ENCODE results near the gene CKAP4. TPM values are rescaled to one million over a fixed set of nuclear protein-coding genes. Genes with fewer than 3 reads are reported as not detected.

CKAP4 gene, protein sequence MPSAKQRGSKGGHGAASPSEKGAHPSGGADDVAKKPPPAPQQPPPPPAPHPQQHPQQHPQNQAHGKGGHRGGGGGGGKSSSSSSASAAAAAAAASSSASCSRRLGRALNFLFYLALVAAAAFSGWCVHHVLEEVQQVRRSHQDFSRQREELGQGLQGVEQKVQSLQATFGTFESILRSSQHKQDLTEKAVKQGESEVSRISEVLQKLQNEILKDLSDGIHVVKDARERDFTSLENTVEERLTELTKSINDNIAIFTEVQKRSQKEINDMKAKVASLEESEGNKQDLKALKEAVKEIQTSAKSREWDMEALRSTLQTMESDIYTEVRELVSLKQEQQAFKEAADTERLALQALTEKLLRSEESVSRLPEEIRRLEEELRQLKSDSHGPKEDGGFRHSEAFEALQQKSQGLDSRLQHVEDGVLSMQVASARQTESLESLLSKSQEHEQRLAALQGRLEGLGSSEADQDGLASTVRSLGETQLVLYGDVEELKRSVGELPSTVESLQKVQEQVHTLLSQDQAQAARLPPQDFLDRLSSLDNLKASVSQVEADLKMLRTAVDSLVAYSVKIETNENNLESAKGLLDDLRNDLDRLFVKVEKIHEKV
- total RNA-seq (2021) (67.2 to 69.6 TPM (median 67.8 TPM) in 3 replicates), Bru-seq, nascent RNA (percentile 85 among the genes with signal in this experiment)
- long read RNA-seq, experiment 1, transcript CKAP4-201 (2 exons, 3,093 nt): major isoform, 399 of 460 reads
- long read RNA-seq, experiment 1, partial matches to known transcripts: 0 of 460 reads
- long read RNA-seq, experiment 1, other reads (novel, unspliced or antisense): 61 of 460 reads
- long read RNA-seq, experiment 2, transcript CKAP4-201 (2 exons, 3,093 nt): major isoform, 84 of 156 reads
- long read RNA-seq, experiment 2, partial matches to known transcripts: 5 of 156 reads
- long read RNA-seq, experiment 2, other reads (novel, unspliced or antisense): 67 of 156 reads
- long read RNA-seq, experiment 3, partial matches to known transcripts: 0 of 8 reads
- long read RNA-seq, experiment 3, other reads (novel, unspliced or antisense): 6 of 8 reads

DNA sequence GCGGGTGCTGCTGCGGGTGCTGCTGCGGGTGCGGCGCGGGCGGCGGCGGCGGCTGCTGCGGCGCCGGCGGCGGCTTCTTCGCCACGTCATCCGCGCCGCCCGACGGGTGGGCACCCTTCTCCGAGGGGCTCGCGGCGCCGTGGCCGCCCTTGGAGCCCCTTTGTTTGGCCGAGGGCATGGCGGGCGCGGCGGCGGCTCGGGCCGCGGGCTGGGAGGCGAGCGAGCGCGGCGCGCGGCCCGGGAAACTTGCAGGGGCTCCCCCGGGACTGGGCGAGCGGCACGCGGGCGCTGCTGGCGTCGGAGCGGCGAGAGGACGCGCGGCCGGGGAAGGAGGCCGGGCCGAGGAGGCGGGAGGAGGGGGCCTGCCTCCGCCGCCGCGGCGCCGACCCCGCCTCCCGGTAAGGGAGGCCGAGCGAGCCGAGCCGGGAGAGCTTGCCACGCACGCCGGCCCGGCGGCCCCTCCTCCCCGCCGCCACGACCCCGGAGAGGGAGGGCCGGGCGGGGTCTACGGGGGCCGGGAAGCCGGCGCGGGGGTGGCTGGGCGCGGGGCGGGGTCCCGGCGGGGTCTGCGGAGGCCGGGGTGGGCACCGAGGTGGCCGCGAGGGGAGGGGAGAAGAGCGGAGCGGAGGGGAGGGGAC, at the start of gene CKAP4:
Gene CKAP4, minus strand, starts transcription at position 347 of the 638 bp plus-strand sequence. Its CDS starts 169 bp downstream, at position 178.
- Mint-ChIP-seq H3K36me3 (peaks cover 2% of the 10 kb centered on the region), H3K4me1 (peaks cover 28% of the 10 kb centered on the region), H3K27ac (no peak within 1 kb of the TSS), H3K9me3 (no peaks in the 10 kb centered on the region), H3K4me3 (peak within 1 kb of the TSS; percentile 73), H3K27me3 (ENCODE audit: low read depth) (no peaks in the 10 kb centered on the region)
- CTCF ChIA-PET: interaction anchor here (0.9 to 1.2 kb wide), 4 partner anchors 21 to 109 kb away, joined by 3 to 6 read pairs (median 4); partner anchors contain the start of gene POLR3B
- DNase-seq (ENCODE audit: low spot score): peak; percentile 65
- POLR2A ChIA-PET: interaction anchor here (1.1 kb wide), 1 partner anchor 109 kb away, joined by 4 read pairs; the partner anchor contains the start of gene NUAK1
- ATAC-seq: peak; percentile 65
- TF ChIP-seq CBFB (CRISPR knock-in tag; IDR thresholded peaks at IDR 0.05; ENCODE audit: low read depth) (no peak), TEAD4 (CRISPR knock-in tag; IDR thresholded peaks at IDR 0.05) (no peak), SP1 (CRISPR knock-in tag; conservative IDR thresholded peaks at IDR 0.05) (0 out of 2 replicates have a peak, but pooled peaks have one; percentile 21), HMGXB4 (CRISPR knock-in tag; IDR thresholded peaks at IDR 0.05) (no peak; the same call in 1 of the 2 replicates), E2F5 (CRISPR knock-in tag; IDR thresholded peaks at IDR 0.05) (no peak), JUN (CRISPR knock-in tag; IDR thresholded peaks at IDR 0.05) (no peak), NFYB (CRISPR knock-in tag; conservative IDR thresholded peaks at IDR 0.05; ENCODE audit: low read depth) (no peak), FOXP1 (CRISPR knock-in tag; IDR thresholded peaks at IDR 0.05; ENCODE audit: borderline replicate concordance) (no peak), GRHL2 (CRISPR knock-in tag; IDR thresholded peaks at IDR 0.05; ENCODE audit: insufficient replicate concordance, severe bottlenecking) (no peak), ATF2 (CRISPR knock-in tag; IDR thresholded peaks at IDR 0.05; ENCODE audit: borderline replicate concordance, low read depth) (no peak), SMAD3 (CRISPR knock-in tag; IDR thresholded peaks at IDR 0.05; ENCODE audit: borderline replicate concordance) (no peak), NR3C1 (CRISPR knock-in tag; conservative IDR thresholded peaks at IDR 0.05; ENCODE audit: low read depth) (no peak), ESRRA (CRISPR knock-in tag; IDR thresholded peaks at IDR 0.05; ENCODE audit: borderline replicate concordance) (0 out of 2 replicates have a peak, but pooled peaks have one; percentile 28), SOX15 (CRISPR knock-in tag; IDR thresholded peaks at IDR 0.05) (no peak), ZNF423 (CRISPR knock-in tag; IDR thresholded peaks at IDR 0.05) (no peak), NR2C2 (CRISPR knock-in tag; IDR thresholded peaks at IDR 0.05) (no peak)

GRCh38 chr12:106297075-106297474, 49.3 kb upstream of the CKAP4 start:
- ATAC-seq (no peak), DNase-seq (ENCODE audit: low spot score) (no peak)
- no peaks in the 10 kb centered on the region for H3K9me3 Mint-ChIP-seq
- CTCF ChIA-PET: interaction anchor here (0.6 to 1.9 kb wide), 8 partner anchors 15 to 622 kb away, joined by 3 to 12 read pairs (median 6); partner anchors contain the start of gene POLR3B
- POLR2A ChIA-PET: interaction anchor here (1.0 kb wide), 1 partner anchor 15 kb away, joined by 4 read pairs; no protein-coding TSS in a partner anchor
- 0 out of 2 replicates have a peak overlapping the region, but pooled peaks have one; percentile 52 for H3K27ac Mint-ChIP-seq
- no peaks in the 10 kb centered on the region for H3K27me3 Mint-ChIP-seq (ENCODE audit: low read depth)
- H3K36me3 Mint-ChIP-seq: no peaks in the 10 kb centered on the region
- no peak overlapping the region for H3K4me3 Mint-ChIP-seq
- peaks cover 21% of the 10 kb centered on the region for H3K4me1 Mint-ChIP-seq
- TF ChIP-seq NFE2L1 (CRISPR knock-in tag; IDR thresholded peaks at IDR 0.05) (no peak), ZSCAN18 (CRISPR knock-in tag; IDR thresholded peaks at IDR 0.05) (no peak), ZNF219 (CRISPR knock-in tag; IDR thresholded peaks at IDR 0.05; ENCODE audit: borderline replicate concordance) (no peak), TP53 (CRISPR knock-in tag; IDR thresholded peaks at IDR 0.05) (no peak), ESRRA (CRISPR knock-in tag; IDR thresholded peaks at IDR 0.05; ENCODE audit: borderline replicate concordance) (no peak), E2F5 (CRISPR knock-in tag; IDR thresholded peaks at IDR 0.05) (no peak)
- TF ChIP-seq, protein P1, sequence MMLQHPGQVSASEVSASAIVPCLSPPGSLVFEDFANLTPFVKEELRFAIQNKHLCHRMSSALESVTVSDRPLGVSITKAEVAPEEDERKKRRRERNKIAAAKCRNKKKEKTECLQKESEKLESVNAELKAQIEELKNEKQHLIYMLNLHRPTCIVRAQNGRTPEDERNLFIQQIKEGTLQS (CRISPR knock-in tag; conservative IDR thresholded peaks at IDR 0.05): no peak
